HPDE6-E6E7 (cell line): ENCODE results near the gene ACBD6.
"Not testable (repeated sequence)": the region's sequence is repeated elsewhere in the genome, so short reads cannot be mapped to it uniquely, and the experiment has no call there.

Source experiments
- DNase-seq: peaks from one replicate; pipeline ENCODE4 v3.0.0; 2011; ENCODE audit warnings: missing footprints; ENCODE audit errors: extremely low spot score

Gene ACBD6

DNA sequence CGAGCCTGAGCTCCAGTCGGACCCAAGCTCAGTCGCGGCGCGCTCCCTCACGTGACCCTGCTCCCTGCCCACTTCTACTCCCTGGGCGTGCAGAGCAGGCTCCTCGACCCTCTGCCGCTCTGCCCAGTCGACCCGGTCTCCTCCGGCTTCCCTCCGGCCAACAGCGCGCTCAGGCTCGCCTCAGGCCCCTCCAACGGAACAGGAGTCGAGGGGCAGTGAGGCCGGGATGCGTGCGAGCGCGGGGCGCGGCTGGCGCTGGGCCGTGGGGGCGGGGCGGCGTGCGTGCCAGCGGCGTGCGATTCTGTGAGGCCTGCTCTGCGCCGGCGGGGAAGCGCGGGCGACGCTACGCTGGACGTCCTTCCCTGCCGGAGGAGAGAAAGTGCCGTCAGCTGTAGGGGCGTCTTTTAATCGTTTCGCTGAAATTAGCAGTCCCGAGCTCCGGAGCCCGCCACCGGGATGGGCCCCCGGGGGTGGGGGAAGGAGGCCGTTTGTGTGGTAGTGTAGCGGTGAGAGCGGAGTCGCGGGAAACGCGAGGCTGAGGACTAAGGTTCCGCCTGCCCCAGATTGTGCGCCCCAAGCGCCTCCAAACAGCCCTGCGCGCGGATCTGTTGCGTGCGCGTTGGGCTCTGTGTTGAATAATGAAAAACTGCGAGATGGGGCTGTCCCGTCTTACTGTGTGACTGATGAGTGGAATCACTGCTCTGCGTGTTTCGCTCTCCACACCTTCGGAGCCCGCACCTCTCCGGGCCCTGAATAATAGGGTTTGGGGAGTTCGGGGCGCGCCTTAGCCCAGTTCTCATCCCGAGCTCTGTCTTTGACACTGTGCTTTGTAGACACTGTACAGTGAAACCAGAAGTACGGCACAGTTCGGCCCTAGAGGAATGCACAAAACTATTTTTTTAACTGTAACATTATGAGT is at the start of gene ACBD6:
Gene ACBD6, minus strand, starts transcription at position 217 of the 919 bp plus-strand sequence. CDS start 311 bp downstream, outside the sequence.
- peak; percentile 72 for DNase-seq

- DNase-seq = no peak
These were observed 49.6 kb upstream of the ACBD6 start for GRCh38 chr1:180551997-180552396.

GRCh38 chr1:180550241-180550640 is 47.9 kb upstream of the ACBD6 start:
- DNase-seq = no peak

- not testable (repeated sequence) for DNase-seq
These were observed 47.4 kb upstream of the ACBD6 start for GRCh38 chr1:180549770-180550169.

GRCh38 chr1:180548686-180549317 is 46.4 kb upstream of the ACBD6 start:
- no peak for DNase-seq

- DNase-seq = no peak
These were observed 43.6 kb upstream of the ACBD6 start for GRCh38 chr1:180545991-180546390.

GRCh38 chr1:180544050-180544449 is 41.7 kb upstream of the ACBD6 start:
- DNase-seq = no peak

DNA sequence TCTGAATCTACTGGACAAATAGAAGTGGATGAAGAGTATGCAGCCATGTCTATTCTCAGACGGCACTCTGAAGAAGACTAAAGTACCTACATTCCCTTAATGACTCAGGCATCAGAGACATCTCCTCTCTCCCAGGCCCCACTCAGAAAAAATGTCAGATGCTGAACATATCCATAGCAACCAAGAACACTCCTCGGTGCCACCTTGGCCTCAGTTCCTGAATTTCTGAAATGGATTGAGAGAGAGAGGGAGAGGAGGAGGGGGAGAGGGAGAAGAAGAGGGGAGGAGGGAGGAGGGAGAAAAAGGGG is 40.4 kb upstream of the ACBD6 start:
- DNase-seq = no peak

DNA sequence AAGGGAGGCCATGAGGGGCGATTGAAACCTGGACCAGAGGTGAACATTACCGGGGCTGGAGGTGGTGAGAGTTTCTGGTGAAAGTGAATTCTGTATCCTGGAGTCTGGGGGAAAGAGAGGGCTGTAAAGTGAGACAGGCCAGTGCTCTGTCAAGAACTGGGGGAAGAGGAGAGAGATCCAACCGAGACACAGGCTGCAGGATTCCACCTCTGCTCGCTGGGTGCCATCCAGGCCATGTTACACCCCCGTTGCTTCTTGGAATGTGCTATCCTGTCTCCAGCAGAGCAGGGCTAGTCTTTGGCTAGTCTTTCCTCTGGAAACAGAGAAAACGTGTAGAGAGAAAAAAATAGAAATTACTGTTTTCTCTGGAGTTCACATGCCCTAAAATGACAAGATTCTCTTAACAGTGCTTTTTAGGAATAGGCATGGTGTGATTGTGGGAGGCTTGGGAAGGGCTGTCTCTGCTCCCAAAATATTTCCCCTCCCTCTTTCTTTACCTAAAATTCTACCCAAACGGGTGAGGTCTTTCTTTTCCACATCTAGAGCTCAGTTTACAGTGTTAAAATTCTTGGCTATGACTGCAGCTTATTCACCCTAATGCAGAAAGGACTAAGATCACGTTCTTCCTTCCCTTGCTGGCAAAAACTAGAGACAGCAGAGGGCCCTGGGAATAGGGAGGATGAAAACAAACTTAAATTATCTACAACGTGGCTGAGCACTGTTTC is 39.9 kb upstream of the ACBD6 start:
- no peak for DNase-seq

GRCh38 chr1:180540697-180541594 is 38.6 kb upstream of the ACBD6 start:
- no peak for DNase-seq

- DNase-seq = no peak
These were observed 36.8 kb upstream of the ACBD6 start for GRCh38 chr1:180539136-180539535.

DNA sequence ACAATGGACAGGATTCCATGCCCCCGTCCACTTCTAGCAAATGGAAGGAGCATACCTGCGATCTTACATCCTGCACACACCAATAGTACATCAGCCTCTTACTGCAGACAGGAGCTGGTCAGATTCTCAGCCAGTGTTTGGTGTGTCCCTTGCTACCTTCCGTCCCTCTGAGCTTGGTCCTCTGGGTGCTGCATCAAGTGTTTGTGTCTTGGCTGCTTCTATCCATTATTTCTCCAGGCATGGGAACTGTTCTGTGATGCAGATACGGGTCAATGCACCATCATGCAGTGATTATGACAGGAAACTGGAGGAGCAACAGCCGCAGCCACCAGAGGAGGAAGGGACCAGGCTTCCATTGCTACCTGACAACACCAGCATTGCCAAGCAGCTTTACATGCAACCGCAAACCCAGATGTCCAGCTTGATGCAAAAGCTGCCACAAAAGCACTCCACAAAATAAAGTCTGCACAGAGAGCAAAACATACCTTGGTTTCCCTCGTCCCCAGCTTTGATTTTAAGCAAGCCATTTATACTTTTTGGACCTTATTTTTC is 34.5 kb upstream of the ACBD6 start:
- no peak for DNase-seq

- DNase-seq = no peak
These were observed 33.1 kb upstream of the ACBD6 start for GRCh38 chr1:180535418-180535999.

GRCh38 chr1:180534214-180534613 is 31.8 kb upstream of the ACBD6 start:
- DNase-seq = no peak

GRCh38 chr1:180533266-180533987 is 31.1 kb upstream of the ACBD6 start:
- peak; percentile 64 for DNase-seq

GRCh38 chr1:180532854-180533253 is 30.5 kb upstream of the ACBD6 start:
- no peak for DNase-seq

GRCh38 chr1:180530501-180530900 is 28.1 kb upstream of the ACBD6 start:
- DNase-seq = peak; percentile 49

DNA sequence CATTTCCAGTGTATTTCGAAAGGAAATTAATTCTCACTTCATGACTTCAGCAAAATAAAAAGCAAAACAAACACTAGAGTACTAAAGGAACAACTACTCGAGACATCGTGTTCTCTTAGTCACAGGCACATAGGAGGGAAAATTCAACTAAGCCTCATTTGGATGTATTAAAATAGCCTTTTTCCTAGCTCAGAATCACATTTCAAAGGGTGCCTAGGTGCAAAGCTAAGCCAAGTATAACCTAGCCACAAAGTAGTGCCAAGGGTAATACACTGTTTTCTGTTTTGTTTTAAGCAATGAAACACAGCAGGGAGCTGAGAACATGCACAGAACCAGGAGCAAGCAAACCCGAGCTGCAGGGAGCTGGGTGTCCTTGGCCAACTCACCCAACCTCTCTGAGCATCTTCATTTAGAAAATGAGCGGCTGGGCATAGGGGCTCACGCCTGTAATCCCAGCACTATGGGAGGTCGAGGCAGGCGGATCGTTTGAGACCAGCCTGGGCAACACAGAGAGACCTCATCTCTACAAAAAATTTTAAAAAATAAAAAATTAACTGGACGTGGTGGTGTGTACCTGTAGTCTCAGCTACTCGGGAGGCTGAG is 26.6 kb upstream of the ACBD6 start:
- DNase-seq = no peak

- DNase-seq = no peak
These were observed 24.8 kb upstream of the ACBD6 start for GRCh38 chr1:180527101-180527669.

GRCh38 chr1:180525715-180526039 is 23.3 kb upstream of the ACBD6 start:
- DNase-seq = no peak
